Lower leg skin (tissue), 3 donors: ENCODE results near the gene FOXD2.

Experiments
- POLR2A ChIP-seq, 2 donors: fragments of 450-650 bp; IDR thresholded peaks; one replicate each; pipeline ENCODE4 v1.6.1; 2016 to 2017; ENCODE audit warnings: antibody characterized with exemption in 2 of 2, mild to moderate bottlenecking in 1 of 2, moderate library complexity in 1 of 2
- TF ChIP-seq, protein P1 (sequence below), 3 donors: fragments of 450-650 bp; IDR thresholded peaks; one replicate each; pipeline ENCODE4 v1.5.1; 2016; ENCODE audit warnings: antibody characterized with exemption in 3 of 3, mild to moderate bottlenecking in 3 of 3, moderate library complexity in 2 of 3

DNA sequence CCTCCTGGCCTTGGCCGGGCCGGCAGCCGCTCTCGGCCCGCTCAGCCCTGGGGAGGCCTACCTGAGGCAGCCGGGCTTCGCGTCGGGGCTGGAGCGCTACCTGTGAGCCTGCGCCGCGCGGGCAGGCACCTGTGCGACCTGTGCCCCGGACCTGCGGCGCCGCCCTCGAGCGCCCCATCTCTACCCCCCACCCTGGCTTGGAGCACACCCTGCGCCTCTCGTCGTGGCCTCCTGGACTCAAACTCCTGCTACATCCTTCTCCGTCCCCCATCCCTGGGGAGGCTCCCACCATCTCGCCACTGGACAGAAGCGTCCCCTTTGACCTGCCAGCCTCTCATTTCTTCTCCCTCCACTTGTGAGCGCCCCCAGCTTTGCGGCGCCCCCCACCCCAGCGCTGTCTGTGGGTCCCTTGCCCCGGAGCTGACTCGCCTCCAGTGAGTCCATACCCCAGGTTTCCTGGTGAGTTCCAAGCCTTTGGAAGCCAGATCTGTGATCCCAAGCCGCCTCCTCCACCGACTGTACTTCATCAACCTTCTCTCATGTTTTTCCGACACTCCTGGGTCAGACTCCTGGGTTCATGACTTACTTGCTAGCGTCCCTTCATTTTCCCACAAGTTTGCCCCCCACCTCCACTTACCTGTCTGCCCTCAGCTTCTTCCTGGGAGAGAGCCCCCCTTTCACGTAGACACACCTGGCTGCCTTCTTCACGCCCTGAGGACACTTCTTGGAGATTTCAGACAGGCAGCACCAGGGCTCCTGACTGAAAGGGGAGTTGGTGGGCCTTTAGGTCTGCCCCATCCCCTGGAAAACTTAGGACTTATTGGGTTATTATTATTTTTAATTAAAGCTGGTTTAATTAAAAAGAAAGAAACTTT, 20.4 kb upstream of the FOXD2 start:
- TF ChIP-seq, protein P1, sequence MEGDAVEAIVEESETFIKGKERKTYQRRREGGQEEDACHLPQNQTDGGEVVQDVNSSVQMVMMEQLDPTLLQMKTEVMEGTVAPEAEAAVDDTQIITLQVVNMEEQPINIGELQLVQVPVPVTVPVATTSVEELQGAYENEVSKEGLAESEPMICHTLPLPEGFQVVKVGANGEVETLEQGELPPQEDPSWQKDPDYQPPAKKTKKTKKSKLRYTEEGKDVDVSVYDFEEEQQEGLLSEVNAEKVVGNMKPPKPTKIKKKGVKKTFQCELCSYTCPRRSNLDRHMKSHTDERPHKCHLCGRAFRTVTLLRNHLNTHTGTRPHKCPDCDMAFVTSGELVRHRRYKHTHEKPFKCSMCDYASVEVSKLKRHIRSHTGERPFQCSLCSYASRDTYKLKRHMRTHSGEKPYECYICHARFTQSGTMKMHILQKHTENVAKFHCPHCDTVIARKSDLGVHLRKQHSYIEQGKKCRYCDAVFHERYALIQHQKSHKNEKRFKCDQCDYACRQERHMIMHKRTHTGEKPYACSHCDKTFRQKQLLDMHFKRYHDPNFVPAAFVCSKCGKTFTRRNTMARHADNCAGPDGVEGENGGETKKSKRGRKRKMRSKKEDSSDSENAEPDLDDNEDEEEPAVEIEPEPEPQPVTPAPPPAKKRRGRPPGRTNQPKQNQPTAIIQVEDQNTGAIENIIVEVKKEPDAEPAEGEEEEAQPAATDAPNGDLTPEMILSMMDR (IDR thresholded peaks at IDR 0.05): no peak
- no peak for TF ChIP-seq POLR2A (IDR thresholded peaks at IDR 0.05)
